K562 (cell line): ENCODE measurements around the gene KIF26A. TPM values are rescaled to one million over a fixed set of nuclear protein-coding genes. Genes with fewer than 3 reads are reported as not detected.

Source experiments
- CREB5 ChIP-seq: fragments of 250-450 bp; sonication (Bioruptor Pico); IDR thresholded peaks from 2 replicates; pipeline ENCODE4 v1.5.0; 2020; ENCODE audit warnings: mild to moderate bottlenecking
- EP400 ChIP-seq: fragments of 450-650 bp; IDR thresholded peaks from 2 replicates; pipeline ENCODE4 v1.6.1; 2017; ENCODE audit warnings: antibody characterized with exemption, mild to moderate bottlenecking, moderate library complexity
- NFATC3 ChIP-seq: fragments of 450-650 bp; IDR thresholded peaks from 2 replicates; pipeline ENCODE4 v1.6.1; 2017; ENCODE audit warnings: mild to moderate bottlenecking
- NFIC ChIP-seq: fragments of 450-650 bp; IDR thresholded peaks from 2 replicates; pipeline ENCODE4 v1.6.1; 2017; ENCODE audit warnings: mild to moderate bottlenecking, inconsistent platforms
- PBX2 ChIP-seq, 2 experiments: IDR thresholded peaks in 1 of 2; conservative IDR thresholded peaks in 1 of 2; 2 replicates each; pipeline ENCODE4 v1.6.1; 2016; ENCODE audit warnings: low read depth in 2 of 2, mild to moderate bottlenecking in 1 of 2, missing compliant biosample characterization in 1 of 2, missing genetic modification characterization in 1 of 2, moderate library complexity in 1 of 2
- PKNOX1 ChIP-seq: fragments of 450-650 bp; IDR thresholded peaks from 2 replicates; pipeline ENCODE4 v1.6.1; 2016
- VEZF1 ChIP-seq: fragments of 200-800 bp; sonication (Bioruptor generic); IDR thresholded peaks from 2 replicates; pipeline ENCODE4 v1.6.1; 2017; ENCODE audit warnings: missing genetic modification characterization, missing compliant biosample characterization
- ZNF507 ChIP-seq: conservative IDR thresholded peaks from 2 replicates; pipeline ENCODE4 v1.6.1; 2017; ENCODE audit warnings: missing genetic modification characterization, missing compliant biosample characterization
- ZNF696 ChIP-seq: fragments of 250-450 bp; sonication (Bioruptor Pico); conservative IDR thresholded peaks from 2 replicates; pipeline ENCODE4 v1.4.0; 2020; ENCODE audit warnings: mild to moderate bottlenecking, moderate library complexity
- polyA plus RNA-seq, 8 experiments: library from polyadenylated mRNA; depleted of rRNA in 4 of 8; stranded (reverse) in 5 of 8; unstranded in 3 of 8; fragments of >200 nt; fragmentation: Nextera tagmentation in 2 of 8; fragmentation: Illumina TruSeq in 1 of 8; extraction: Ambion mirVana in 2 of 8; extraction: Trizol in 1 of 8; gene quantifications; 2 replicates each; pipeline versions ENCODE4 v1.2.1 to v1.2.3, GENCODE V29; 2011 to 2014; ENCODE audit warnings: inconsistent platforms in 1 of 8, missing spikeins in 1 of 8
- total RNA-seq, 7 experiments: library from RNA; depleted of rRNA in 6 of 7; stranded (reverse); fragments of >200 nt in 6 of 7; fragmentation: Illumina TruSeq in 2 of 7; extraction: Trizol in 2 of 7; gene quantifications; 2 replicates each; pipeline versions ENCODE4 v1.2.1 to v1.2.3, GENCODE V29; 2011 to 2021; ENCODE audit warnings: low replicate concordance in 1 of 7
- TF ChIP-seq, protein P1 (sequence below): sonication (generic); IDR thresholded peaks from 2 replicates; pipeline ENCODE4 v1.6.1; 2016

The KIF26A gene
- total and polyA plus RNA-seq, 9 of the 15 experiments (the other 6 are each of a cell fraction or from before 2014, with no cell fraction given), result 0.04 TPM; not detected in 8

DNA sequence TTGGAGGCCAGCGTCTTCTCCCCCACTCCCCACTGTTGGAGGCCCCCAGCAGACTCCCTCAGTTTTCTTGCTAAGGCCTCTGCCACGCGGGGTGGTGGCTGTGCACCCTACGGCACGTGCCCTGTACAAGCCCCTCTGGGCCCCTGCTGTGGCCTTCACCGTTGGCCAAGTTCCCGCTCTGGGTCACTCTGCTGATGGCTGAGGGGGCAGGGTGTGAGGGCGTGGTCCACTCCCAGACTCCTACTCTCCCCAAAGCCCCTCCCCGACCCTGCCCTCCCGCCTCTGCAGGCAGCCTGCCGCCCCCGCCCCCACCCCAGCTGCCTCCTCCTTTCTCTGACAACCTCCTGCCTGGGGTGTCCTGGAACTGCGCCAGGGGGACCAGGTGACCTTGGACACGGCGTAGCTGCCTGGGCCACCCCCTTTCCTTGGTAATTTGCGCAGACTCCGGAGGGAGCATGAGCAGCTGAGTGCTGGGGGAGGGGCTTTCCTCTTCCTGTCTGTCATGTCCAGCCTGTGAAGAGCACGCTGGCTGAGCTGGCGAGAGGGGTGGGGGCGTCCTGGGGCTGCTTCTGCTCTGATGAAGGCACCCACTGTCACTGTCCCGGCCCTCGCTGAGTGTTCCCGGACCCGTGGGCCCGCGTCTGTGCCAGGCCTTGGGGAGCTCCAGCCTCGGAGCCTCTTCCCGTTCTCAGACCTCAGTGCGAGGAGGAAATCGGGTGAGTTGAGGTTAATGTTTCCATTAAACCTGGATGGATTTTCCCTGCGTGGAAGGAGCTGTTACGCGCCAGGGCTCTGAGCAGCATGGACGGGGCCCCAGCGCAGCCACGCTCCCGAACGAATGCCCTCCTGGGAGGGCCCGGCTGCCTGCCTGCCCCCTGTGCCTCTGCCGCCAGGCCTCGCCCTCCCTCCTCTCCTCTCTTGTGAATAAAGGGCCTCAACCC lies 85.0 kb downstream of the KIF26A start (continued):
- no peak for TF ChIP-seq NFATC3
- no peak for TF ChIP-seq CREB5
- peak; percentile 69 for TF ChIP-seq PKNOX1
- TF ChIP-seq PBX2 (CRISPR knock-in tag; IDR thresholded peaks at IDR 0.05; ENCODE audit: low read depth), result no peak
- peak; percentile 37; the same call in 1 of the 2 replicates for TF ChIP-seq PBX2 (tag; conservative IDR thresholded peaks at IDR 0.05; ENCODE audit: low read depth)
- no peak for TF ChIP-seq ZNF696
- peak; percentile 64 for TF ChIP-seq NFIC
- TF ChIP-seq VEZF1 (CRISPR knock-in tag), result peak; percentile 47; the same call in 1 of the 2 replicates
- no peak for TF ChIP-seq EP400
- no peak for TF ChIP-seq ZNF507 (tag)
- TF ChIP-seq, protein P1, sequence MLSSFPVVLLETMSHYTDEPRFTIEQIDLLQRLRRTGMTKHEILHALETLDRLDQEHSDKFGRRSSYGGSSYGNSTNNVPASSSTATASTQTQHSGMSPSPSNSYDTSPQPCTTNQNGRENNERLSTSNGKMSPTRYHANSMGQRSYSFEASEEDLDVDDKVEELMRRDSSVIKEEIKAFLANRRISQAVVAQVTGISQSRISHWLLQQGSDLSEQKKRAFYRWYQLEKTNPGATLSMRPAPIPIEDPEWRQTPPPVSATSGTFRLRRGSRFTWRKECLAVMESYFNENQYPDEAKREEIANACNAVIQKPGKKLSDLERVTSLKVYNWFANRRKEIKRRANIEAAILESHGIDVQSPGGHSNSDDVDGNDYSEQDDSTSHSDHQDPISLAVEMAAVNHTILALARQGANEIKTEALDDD, result no peak
